ENCODE results near the gene LMO3.
"Not testable (repeated sequence)": the region's sequence is repeated elsewhere in the genome, so short reads cannot be mapped to it uniquely, and the experiment has no call there.

LMO3 gene

GRCh38 chr12:16537652-16538051 lies 68.3 kb downstream of the LMO3 start:
- not testable (repeated sequence) for DNase-seq

GRCh38 chr12:16531621-16532020 lies 74.3 kb downstream of the LMO3 start:
- no peak for DNase-seq

- DNase-seq, result no peak
These were observed 75.6 kb downstream of the LMO3 start for GRCh38 chr12:16530268-16530850.

GRCh38 chr12:16526693-16527092 lies 79.3 kb downstream of the LMO3 start:
- DNase-seq, result peak; percentile 0

- no peak for DNase-seq
These were observed 81.6 kb downstream of the LMO3 start for GRCh38 chr12:16524378-16524777.

GRCh38 chr12:16523951-16524331 lies 82.0 kb downstream of the LMO3 start:
- DNase-seq, result no peak

- DNase-seq, result no peak
These were observed 82.5 kb downstream of the LMO3 start for GRCh38 chr12:16523284-16523950.

- DNase-seq, result no peak
These were observed 85.6 kb downstream of the LMO3 start for GRCh38 chr12:16520328-16520727.

- no peak for DNase-seq
These were observed 90.3 kb downstream of the LMO3 start for GRCh38 chr12:16515666-16516065.

- DNase-seq, result no peak
These were observed 92.7 kb downstream of the LMO3 start for GRCh38 chr12:16513231-16513630.

- DNase-seq, result no peak
These were observed 96.6 kb downstream of the LMO3 start for GRCh38 chr12:16509411-16509810.

- no peak for DNase-seq
These were observed 99.6 kb downstream of the LMO3 start for GRCh38 chr12:16506394-16506793.

GRCh38 chr12:16504200-16504599 lies 101.8 kb downstream of the LMO3 start:
- no peak for DNase-seq

- DNase-seq, result no peak
These were observed 106.4 kb downstream of the LMO3 start for GRCh38 chr12:16499611-16500010.

Data from EL (cell line).